Measurements from ENCODE around the gene CEP250. TPM values are rescaled to one million over a fixed set of nuclear protein-coding genes. Genes with fewer than 3 reads are reported as not detected.
"Not testable (repeated sequence)": the region's sequence is repeated elsewhere in the genome, so short reads cannot be mapped to it uniquely, and the experiment has no call there.

CEP250 gene
- total RNA-seq, 2 experiments from 2014 or later: 68.6 to 86.9 TPM

GRCh38 chr20:35504751-35505150 is 49.4 kb downstream of the CEP250 start:
- H3K4me1 Mint-ChIP-seq: peaks cover 37% of the 10 kb centered on the region
- CTCF ChIA-PET: interaction anchor here (1.1 to 1.2 kb wide), 2 partner anchors 10 to 14 kb away, joined by 3 read pairs; no protein-coding TSS in a partner anchor
- H3K27ac Mint-ChIP-seq: peak overlapping the region; percentile 58
- no peaks in the 10 kb centered on the region for H3K27me3 Mint-ChIP-seq
- H3K9me3 Mint-ChIP-seq (ENCODE audit: low read depth): no peaks in the 10 kb centered on the region
- H3K4me3 Mint-ChIP-seq: no peak overlapping the region
- ATAC-seq (no peak), DNase-seq (no peak)
- H3K36me3 Mint-ChIP-seq: peaks cover 63% of the 10 kb centered on the region

- Mint-ChIP-seq H3K4me3 (peak overlapping the region; percentile 15), H3K36me3 (peaks cover 60% of the 10 kb centered on the region), H3K27ac (peak overlapping the region; percentile 84), H3K4me1 (peaks cover 37% of the 10 kb centered on the region), H3K27me3 (no peaks in the 10 kb centered on the region), H3K9me3 (ENCODE audit: low read depth) (no peaks in the 10 kb centered on the region)
- CTCF ChIA-PET: interaction anchor here (0.5 to 0.9 kb wide), 2 partner anchors 43 to 140 kb away, joined by 3 read pairs; no protein-coding TSS in a partner anchor
- peak; percentile 54 for ATAC-seq
- no peak for DNase-seq
Observed at GRCh38 chr20:35506179-35506578, 50.8 kb downstream of the CEP250 start.

- H3K27me3 Mint-ChIP-seq: no peaks in the 10 kb centered on the region
- CTCF ChIA-PET: interaction anchor here (0.6 to 1.2 kb wide), 5 partner anchors 16 to 112 kb away, joined by 3 to 4 read pairs (median 3); partner anchors contain the start of gene ERGIC3
- H3K27ac Mint-ChIP-seq: peak overlapping the region; percentile 84
- H3K36me3 Mint-ChIP-seq: peaks cover 64% of the 10 kb centered on the region
- H3K4me1 Mint-ChIP-seq: peaks cover 37% of the 10 kb centered on the region
- DNase-seq (peak; percentile 59), ATAC-seq (peak; percentile 77)
- H3K9me3 Mint-ChIP-seq (ENCODE audit: low read depth): no peaks in the 10 kb centered on the region
- no peak overlapping the region for H3K4me3 Mint-ChIP-seq
Observed at GRCh38 chr20:35506872-35507638, 51.7 kb downstream of the CEP250 start.

GRCh38 chr20:35508493-35509218 is 53.3 kb downstream of the CEP250 start:
- CTCF ChIA-PET: no interaction called here
- no peak overlapping the region for H3K4me3 Mint-ChIP-seq
- DNase-seq: no peak
- no peaks in the 10 kb centered on the region for H3K27me3 Mint-ChIP-seq
- peak overlapping the region; percentile 22 for H3K27ac Mint-ChIP-seq
- peaks cover 54% of the 10 kb centered on the region for H3K36me3 Mint-ChIP-seq
- no peaks in the 10 kb centered on the region for H3K9me3 Mint-ChIP-seq (ENCODE audit: low read depth)
- ATAC-seq: no peak
- H3K4me1 Mint-ChIP-seq: peaks cover 37% of the 10 kb centered on the region

GRCh38 chr20:35510951-35511735 is 55.7 kb downstream of the CEP250 start:
- peaks cover 15% of the 10 kb centered on the region for H3K4me1 Mint-ChIP-seq
- DNase-seq (no peak), ATAC-seq (no peak)
- CTCF ChIA-PET: interaction anchor here (1.0 kb wide), 1 partner anchor 31 kb away, joined by 3 read pairs; the partner anchor contains the start of gene ERGIC3
- H3K27ac Mint-ChIP-seq: no peak overlapping the region
- no peak overlapping the region for H3K4me3 Mint-ChIP-seq
- H3K9me3 Mint-ChIP-seq (ENCODE audit: low read depth): no peaks in the 10 kb centered on the region
- peaks cover 40% of the 10 kb centered on the region for H3K36me3 Mint-ChIP-seq
- no peaks in the 10 kb centered on the region for H3K27me3 Mint-ChIP-seq

- no peak overlapping the region for H3K27ac Mint-ChIP-seq
- no peak overlapping the region for H3K4me3 Mint-ChIP-seq
- CTCF ChIA-PET: interaction anchor here (1.0 to 1.1 kb wide), 2 partner anchors 15 to 30 kb away, joined by 3 read pairs; partner anchors contain the start of gene ERGIC3
- peaks cover 36% of the 10 kb centered on the region for H3K36me3 Mint-ChIP-seq
- peaks cover 7% of the 10 kb centered on the region for H3K4me1 Mint-ChIP-seq
- no peaks in the 10 kb centered on the region for H3K9me3 Mint-ChIP-seq (ENCODE audit: low read depth)
- H3K27me3 Mint-ChIP-seq: no peaks in the 10 kb centered on the region
- no peak for ATAC-seq
- no peak for DNase-seq
Observed at GRCh38 chr20:35511814-35512420, 56.5 kb downstream of the CEP250 start.

GRCh38 chr20:35514371-35514932 is 59.1 kb downstream of the CEP250 start:
- Mint-ChIP-seq H3K36me3 (peaks cover 20% of the 10 kb centered on the region), H3K27ac (no peak overlapping the region), H3K9me3 (ENCODE audit: low read depth) (no peaks in the 10 kb centered on the region), H3K4me1 (no peaks in the 10 kb centered on the region), H3K4me3 (no peak overlapping the region), H3K27me3 (no peaks in the 10 kb centered on the region)
- ATAC-seq: no peak
- CTCF ChIA-PET: no interaction called here
- no peak for DNase-seq

GRCh38 chr20:35515341-35515740 is 59.9 kb downstream of the CEP250 start:
- H3K36me3 Mint-ChIP-seq: peaks cover 16% of the 10 kb centered on the region
- no peaks in the 10 kb centered on the region for H3K4me1 Mint-ChIP-seq
- no peaks in the 10 kb centered on the region for H3K27me3 Mint-ChIP-seq
- no peak overlapping the region for H3K4me3 Mint-ChIP-seq
- no peak overlapping the region for H3K27ac Mint-ChIP-seq
- H3K9me3 Mint-ChIP-seq (ENCODE audit: low read depth): no peaks in the 10 kb centered on the region
- DNase-seq: no peak
- CTCF ChIA-PET: no interaction called here
- ATAC-seq: no peak

GRCh38 chr20:35515949-35516645 is 60.7 kb downstream of the CEP250 start:
- H3K27me3 Mint-ChIP-seq: no peaks in the 10 kb centered on the region

GRCh38 chr20:35517125-35517524 is 61.7 kb downstream of the CEP250 start:
- no peak overlapping the region for H3K4me3 Mint-ChIP-seq
- H3K9me3 Mint-ChIP-seq (ENCODE audit: low read depth): no peaks in the 10 kb centered on the region
- no peak for ATAC-seq
- CTCF ChIA-PET: interaction anchor here (0.8 kb wide), 1 partner anchor 9 kb away, joined by 3 read pairs; no protein-coding TSS in a partner anchor
- DNase-seq: no peak
- peaks cover 6% of the 10 kb centered on the region for H3K36me3 Mint-ChIP-seq
- no peaks in the 10 kb centered on the region for H3K4me1 Mint-ChIP-seq
- H3K27ac Mint-ChIP-seq: no peak overlapping the region
- H3K27me3 Mint-ChIP-seq: no peaks in the 10 kb centered on the region

More at GRCh38 chr20:35515949-35516645, 60.7 kb downstream of the CEP250 start:
- ATAC-seq: no peak
- no peak overlapping the region for H3K27ac Mint-ChIP-seq
- no peak for DNase-seq
- H3K4me1 Mint-ChIP-seq: no peaks in the 10 kb centered on the region
- CTCF ChIA-PET: no interaction called here
- peaks cover 14% of the 10 kb centered on the region for H3K36me3 Mint-ChIP-seq
- no peaks in the 10 kb centered on the region for H3K9me3 Mint-ChIP-seq (ENCODE audit: low read depth)
- no peak overlapping the region for H3K4me3 Mint-ChIP-seq

GRCh38 chr20:35517767-35518166 is 62.4 kb downstream of the CEP250 start:
- not testable (repeated sequence) for H3K4me1 Mint-ChIP-seq; H3K27ac Mint-ChIP-seq; H3K36me3 Mint-ChIP-seq; DNase-seq; ATAC-seq; H3K27me3 Mint-ChIP-seq; H3K9me3 Mint-ChIP-seq (ENCODE audit: low read depth); H3K4me3 Mint-ChIP-seq
- CTCF ChIA-PET: interaction anchor here (0.8 kb wide), 1 partner anchor 9 kb away, joined by 3 read pairs; no protein-coding TSS in a partner anchor

- no peaks in the 10 kb centered on the region for H3K27me3 Mint-ChIP-seq
- CTCF ChIA-PET: no interaction called here
- DNase-seq: no peak
- H3K4me3 Mint-ChIP-seq: no peak overlapping the region
- no peaks in the 10 kb centered on the region for H3K9me3 Mint-ChIP-seq (ENCODE audit: low read depth)
- no peaks in the 10 kb centered on the region for H3K4me1 Mint-ChIP-seq
- no peak for ATAC-seq
- H3K27ac Mint-ChIP-seq: no peak overlapping the region
- peaks cover 1% of the 10 kb centered on the region for H3K36me3 Mint-ChIP-seq
Observed at GRCh38 chr20:35518955-35519354, 63.6 kb downstream of the CEP250 start.

All from activated CD8-positive, alpha-beta memory T cell treated with anti-CD3 and anti-CD28 coated beads, Interleukin-2, amount 10 ng/mL, durations not matched to agents 7 days and 5 days (primary cell).